ENCODE results near the gene FGFR3. TPM values are rescaled to one million over a fixed set of nuclear protein-coding genes. Genes with fewer than 3 reads are reported as not detected.
A peak's percentile ranks its signal among the peaks of the same experiment; 100 is the strongest.

The FGFR3 gene
- polyA plus RNA-seq, 1 of the 3 experiments (the other 2 are of a cell fraction) = 1.1 TPM

GRCh38 chr4:1793496-1793840, 375 bp downstream of the FGFR3 start:
- Histone ChIP-seq H3F3A (replicated peaks; ENCODE audit: insufficient read depth) (no peaks in the 10 kb centered on the region), H4K20me1 (ENCODE audit: insufficient read depth) (0 out of 2 replicates have a peak, but pooled peaks cover 6% of the 10 kb centered on the region), H3K9me3 (no peaks in the 10 kb centered on the region), H3K9ac (no peak overlapping the region), H3K79me2 (ENCODE audit: insufficient read depth) (no peaks in the 10 kb centered on the region), H2AFZ (ENCODE audit: low read depth) (no peak overlapping the region), H3K9me2 (no peaks in the 10 kb centered on the region), H3K27me3 (ENCODE audit: insufficient read depth) (peaks cover 12% of the 10 kb centered on the region), H3K36me3 (replicated peaks in 1 of 2; ENCODE audit: control insufficient read depth in 1 of 2, insufficient read depth in 2 of 2, low read length in 1 of 2) (no peaks in the 10 kb centered on the region), H3K4me1 (ENCODE audit: control insufficient read depth in 1 of 2, insufficient read depth in 2 of 2, low read depth in 1 of 2, low read length in 1 of 2) (peaks cover 0 to 3% of the 10 kb centered on the region in 2 experiments; a peak in 1 of 4 replicates), H3K4me3 (ENCODE audit: low read depth in 2 of 2, low read length in 1 of 2) (peak overlapping the region; percentile 39 to 45; a peak in 3 of 4 replicates), H3K4me2 (no peak overlapping the region), H3K27ac (ENCODE audit: low read depth in 2 of 2, low read length in 1 of 2) (no peak overlapping the region)
- DNase-seq = peak; percentile 83
- TF ChIP-seq POLR2AphosphoS5 (IDR thresholded peaks at IDR 0.05; ENCODE audit: low read depth, low read length) (no peak), GABPA (IDR thresholded peaks at IDR 0.05; ENCODE audit: low read depth) (no peak), USF2 (IDR thresholded peaks at IDR 0.05; ENCODE audit: borderline replicate concordance, low read depth, low read length) (no peak)
- CTCF ChIA-PET = interaction anchor here (1.4 to 6.4 kb wide), 4 partner anchors 9 to 63 kb away, joined by 5 to 43 read pairs (median 16); partner anchors contain the start of gene LETM1
- POLR2A ChIA-PET = interaction anchor here (0.6 to 1.8 kb wide), 2 partner anchors 16 to 76 kb away, joined by 4 to 6 read pairs; no protein-coding TSS in a partner anchor
- WGBS (ENCODE audit: low lambda C conversion rate) = no CpG with 5 or more reads among the region's 44 CpGs

- peak; percentile 72 for DNase-seq
- Histone ChIP-seq H2AFZ (ENCODE audit: low read depth) (no peak overlapping the region), H3K27ac (ENCODE audit: low read depth in 2 of 2, low read length in 1 of 2) (no peak overlapping the region), H3K9me2 (no peaks in the 10 kb centered on the region), H3K9ac (no peak overlapping the region), H4K20me1 (ENCODE audit: insufficient read depth) (0 out of 2 replicates have a peak, but pooled peaks cover 6% of the 10 kb centered on the region), H3K79me2 (ENCODE audit: insufficient read depth) (no peaks in the 10 kb centered on the region), H3K36me3 (replicated peaks in 1 of 2; ENCODE audit: control insufficient read depth in 1 of 2, insufficient read depth in 2 of 2, low read length in 1 of 2) (no peaks in the 10 kb centered on the region), H3K27me3 (ENCODE audit: insufficient read depth) (peaks cover 12% of the 10 kb centered on the region), H3K9me3 (no peaks in the 10 kb centered on the region), H3K4me2 (peak overlapping the region; percentile 67; the same call in 1 of the 2 replicates), H3F3A (replicated peaks; ENCODE audit: insufficient read depth) (no peaks in the 10 kb centered on the region), H3K4me1 (ENCODE audit: control insufficient read depth in 1 of 2, insufficient read depth in 2 of 2, low read depth in 1 of 2, low read length in 1 of 2) (peaks cover 0 to 3% of the 10 kb centered on the region in 2 experiments; a peak in 1 of 4 replicates), H3K4me3 (ENCODE audit: low read depth in 2 of 2, low read length in 1 of 2) (peak overlapping the region; percentile 35; a peak in 3 of 4 replicates)
- WGBS (ENCODE audit: low lambda C conversion rate) = 5% methylated on average over 26 of the region's 101 CpGs
- ChIA-PET POLR2A (no interaction called here), CTCF (interaction anchor here (0.6 to 6.4 kb wide), 9 partner anchors 10 to 104 kb away, joined by 3 to 43 read pairs (median 4); partner anchors contain the start of gene LETM1)
- peak; percentile 69; the same call in 1 of the 2 replicates for TF ChIP-seq EZH2phosphoT487 (IDR thresholded peaks at IDR 0.05; ENCODE audit: borderline replicate concordance, low read depth)
- no peak for TF ChIP-seq TAF1 (IDR thresholded peaks at IDR 0.05; ENCODE audit: borderline replicate concordance, low read depth, low read length)
- no peak for TF ChIP-seq CHD2 (IDR thresholded peaks at IDR 0.05; ENCODE audit: low read length, partially characterized antibody)
Observed at GRCh38 chr4:1793940-1794808, 1.1 kb downstream of the FGFR3 start.

- Histone ChIP-seq H3K79me2 (ENCODE audit: insufficient read depth) (no peaks in the 10 kb centered on the region), H3K4me1 (ENCODE audit: control insufficient read depth in 1 of 2, insufficient read depth in 2 of 2, low read depth in 1 of 2, low read length in 1 of 2) (peaks cover 0 to 3% of the 10 kb centered on the region in 2 experiments; a peak in 1 of 4 replicates), H3K9ac (no peak overlapping the region), H3K9me2 (no peaks in the 10 kb centered on the region), H2AFZ (ENCODE audit: low read depth) (no peak overlapping the region), H3K4me2 (peak overlapping the region; percentile 67; the same call in 1 of the 2 replicates), H4K20me1 (ENCODE audit: insufficient read depth) (0 out of 2 replicates have a peak, but pooled peaks cover 6% of the 10 kb centered on the region), H3K27ac (ENCODE audit: low read depth in 2 of 2, low read length in 1 of 2) (no peak overlapping the region), H3F3A (replicated peaks; ENCODE audit: insufficient read depth) (no peaks in the 10 kb centered on the region), H3K4me3 (ENCODE audit: low read depth in 2 of 2, low read length in 1 of 2) (peak overlapping the region in 1 of 2 experiments; percentile 6; a peak in 1 of 4 replicates), H3K36me3 (replicated peaks in 1 of 2; ENCODE audit: control insufficient read depth in 1 of 2, insufficient read depth in 2 of 2, low read length in 1 of 2) (no peaks in the 10 kb centered on the region), H3K27me3 (ENCODE audit: insufficient read depth) (peaks cover 12% of the 10 kb centered on the region), H3K9me3 (no peaks in the 10 kb centered on the region)
- CTCF ChIA-PET = interaction anchor here (0.6 to 6.4 kb wide), 9 partner anchors 11 to 105 kb away, joined by 3 to 43 read pairs (median 3); no protein-coding TSS in a partner anchor
- WGBS (ENCODE audit: low lambda C conversion rate) = 11% methylated on average over 26 of the region's 68 CpGs
- POLR2A ChIA-PET = no interaction called here
- peak; percentile 68 for DNase-seq
- TF ChIP-seq SMC3 (IDR thresholded peaks at IDR 0.05; ENCODE audit: low read depth, low read length) (no peak), USF1 (IDR thresholded peaks at IDR 0.05; ENCODE audit: borderline replicate concordance, low read depth) (no peak), EP300 (IDR thresholded peaks at IDR 0.05; ENCODE audit: borderline replicate concordance in 1 of 2, low read depth in 1 of 2, low read length in 1 of 2) (no peak), RAD21 (IDR thresholded peaks at IDR 0.05; ENCODE audit: low read length) (no peak), TEAD4 (IDR thresholded peaks at IDR 0.05; ENCODE audit: borderline replicate concordance, insufficient read depth) (no peak), PBX3 (IDR thresholded peaks at IDR 0.05) (no peak), TAF1 (IDR thresholded peaks at IDR 0.05; ENCODE audit: borderline replicate concordance, low read depth, low read length) (no peak), CTCF (IDR thresholded peaks at IDR 0.05) (no peak), ELF1 (IDR thresholded peaks at IDR 0.05) (no peak)
Observed at GRCh38 chr4:1794809-1795298, 1.8 kb downstream of the FGFR3 start.

Data from SK-N-SH (cell line).